CD4-positive, alpha-beta T cell (primary cell): ENCODE measurements around the gene PHYHD1. TPM values are rescaled to one million over a fixed set of nuclear protein-coding genes. Genes with fewer than 3 reads are reported as not detected.

Experiments
- ATAC-seq: fragments of 200-7000 bp; cut with Tn5 transposase; one replicate; pipeline ENCODE4 v1.10.0; 2022; ENCODE audit warnings: mild to moderate bottlenecking; ENCODE audit not compliant: poor library complexity
- CTCF ChIA-PET: fragments of 350-600 bp; sonication (Branson Sonifier 250); formaldehyde crosslinking; loops from one replicate; lab custom pipeline; 2021; ENCODE audit warnings: antibody characterized with exemption, inconsistent platforms; lab: Charles Lee
- POLR2A ChIA-PET: fragments of 350-600 bp; sonication (Branson Sonifier 250); formaldehyde crosslinking; loops from one replicate; lab custom pipeline; 2021; ENCODE audit warnings: antibody characterized with exemption, inconsistent platforms; lab: Charles Lee
- DNase-seq, 14 experiments: peaks; one replicate each; pipeline ENCODE4 v3.0.0-alpha.2; 2013 to 2020; ENCODE audit warnings: mixed read lengths in 2 of 14
- H3K27ac ChIP-seq, 2 donors: one replicate each; pipeline versions ENCODE4 v1.5.1 to v1.7.0; 2013; ENCODE audit warnings: low read length in 2 of 2, low read depth in 1 of 2, mild to moderate bottlenecking in 1 of 2
- H3K27me3 ChIP-seq, 2 experiments: 1 replicate in 1 of 2; 2 replicates in 1 of 2; pipeline versions ENCODE4 v1.6.1 to v1.7.0; 2013; ENCODE audit warnings: low read length in 2 of 2, control low read depth in 1 of 2, mild to moderate bottlenecking in 1 of 2, moderate library complexity in 1 of 2; ENCODE audit not compliant: insufficient read depth in 2 of 2, control insufficient read depth in 1 of 2
- H3K36me3 ChIP-seq: one replicate; pipeline ENCODE4 v1.6.1; 2013; ENCODE audit warnings: low read length, control low read depth; ENCODE audit not compliant: insufficient read depth
- H3K4me1 ChIP-seq: one replicate; pipeline ENCODE4 v1.6.1; 2013; ENCODE audit warnings: low read length, control low read depth; ENCODE audit not compliant: insufficient read depth
- H3K4me3 ChIP-seq: one replicate; pipeline ENCODE4 v1.5.1; 2013; ENCODE audit warnings: mild to moderate bottlenecking, low read length, moderate library complexity
- H3K9me3 ChIP-seq, 2 experiments: 1 replicate in 1 of 2; 2 replicates in 1 of 2; pipeline versions ENCODE4 v1.6.1 to v1.7.0; 2013; ENCODE audit warnings: low read length in 2 of 2, mild to moderate bottlenecking in 2 of 2, control low read depth in 1 of 2, moderate library complexity in 1 of 2; ENCODE audit not compliant: control insufficient read depth in 1 of 2, insufficient read depth in 1 of 2
- H3K27ac Mint-ChIP-seq: one replicate; pipeline ENCODE4 v1.8.0; 2020; ENCODE audit warnings: mixed read lengths
- H3K27me3 Mint-ChIP-seq: one replicate; pipeline ENCODE4 v1.8.0; 2021; ENCODE audit warnings: mixed read lengths
- H3K36me3 Mint-ChIP-seq: one replicate; pipeline ENCODE4 v1.8.0; 2021; ENCODE audit warnings: low read depth, mixed read lengths
- H3K4me1 Mint-ChIP-seq: one replicate; pipeline ENCODE4 v1.8.0; 2021; ENCODE audit warnings: low read depth, mixed read lengths
- H3K4me3 Mint-ChIP-seq: one replicate; pipeline ENCODE4 v1.8.0; 2020; ENCODE audit warnings: mild to moderate bottlenecking, mixed read lengths
- H3K9me3 Mint-ChIP-seq: one replicate; pipeline ENCODE4 v1.8.0; 2020; ENCODE audit warnings: mixed read lengths
- CTCF ChIP-seq: fragments of 200-600 bp; IDR thresholded peaks from one replicate; pipeline ENCODE4 v1.8.0; 2022; ENCODE audit warnings: antibody characterized with exemption, mild to moderate bottlenecking
- intact Hi-C, 2 experiments: fragments of 100-400 bp; cut with DNase I in 1 of 2; cut with micrococcal nuclease in 1 of 2; formaldehyde crosslinking; loops; one replicate each; pipeline versions ENCODE4 v1.15.1 to v1.9.0; 2023 to 2025; cut with DNase I, micrococcal nuclease
- total RNA-seq, 174 experiments: library from RNA in 2 of 174; stranded (reverse) in 2 of 174; gene quantifications; one replicate each; pipeline ENCODE4 v1.2.3 and lab custom pipeline; 2021 to 2026

Gene PHYHD1
- total RNA-seq, 2 experiments from 2014 or later, result 1.6 to 2.6 TPM

- H3K36me3 ChIP-seq, result peaks cover 14% of the 10 kb centered on the region
- peaks cover 87% of the 10 kb centered on the region for H3K4me1 ChIP-seq
- DNase-seq, result no peak
- Mint-ChIP-seq H3K27ac (peak overlapping the region; percentile 95), H3K4me3 (no peak overlapping the region), H3K9me3 (no peaks in the 10 kb centered on the region), H3K4me1 (peaks cover 74% of the 10 kb centered on the region), H3K27me3 (no peaks in the 10 kb centered on the region), H3K36me3 (peaks cover 34% of the 10 kb centered on the region)
- peak overlapping the region; percentile 95 to 96 for H3K27ac ChIP-seq
- ChIA-PET CTCF (no interaction called here), POLR2A (interaction anchor here (0.9 to 4.3 kb wide), 7 partner anchors 7 to 396 kb away, joined by 3 to 35 read pairs (median 5); partner anchors contain the start of genes KYAT1 and LRRC8A)
- no peak for TF ChIP-seq CTCF
- intact Hi-C loops, result no loop called here
- H3K27me3 ChIP-seq, result no peaks in the 10 kb centered on the region
- no peaks in the 10 kb centered on the region for H3K9me3 ChIP-seq
- no peak for ATAC-seq
- H3K4me3 ChIP-seq, result no peak overlapping the region
Observed at GRCh38 chr9:128901379-128901778, 19.4 kb upstream of the PHYHD1 start.

- CTCF ChIA-PET, result no interaction called here
- peak overlapping the region; percentile 95 to 96 for H3K27ac ChIP-seq
- Mint-ChIP-seq H3K4me1 (peaks cover 74% of the 10 kb centered on the region), H3K27me3 (no peaks in the 10 kb centered on the region), H3K9me3 (no peaks in the 10 kb centered on the region), H3K27ac (peak overlapping the region; percentile 95), H3K4me3 (peak overlapping the region; percentile 81), H3K36me3 (peaks cover 34% of the 10 kb centered on the region)
- H3K4me3 ChIP-seq, result no peak overlapping the region
- H3K27me3 ChIP-seq, result no peaks in the 10 kb centered on the region
- DNase-seq, result peak in 1 of 14 experiments; percentile 28
- H3K4me1 ChIP-seq, result peaks cover 87% of the 10 kb centered on the region
- no peaks in the 10 kb centered on the region for H3K9me3 ChIP-seq
- intact Hi-C loops, result loop anchor here (1.0 to 2.0 kb wide), 3 partner anchors 20 to 84 kb away; partner anchors contain the start of genes LRRC8A (in 2 of the 2) and ENDOG (in 1 of the 2)
- ATAC-seq, result peak; percentile 3
- POLR2A ChIA-PET, result interaction anchor here (0.7 to 4.3 kb wide), 12 partner anchors 8 to 397 kb away, joined by 3 to 35 read pairs (median 4); partner anchors contain the start of genes ENDOG, KYAT1, LRRC8A and SET
- peaks cover 11% of the 10 kb centered on the region for H3K36me3 ChIP-seq
- no peak for TF ChIP-seq CTCF
Observed at GRCh38 chr9:128901822-128902221, 19.0 kb upstream of the PHYHD1 start.

GRCh38 chr9:128902351-128903078, 18.3 kb upstream of the PHYHD1 start:
- ATAC-seq (peak; percentile 93), DNase-seq (peak; percentile 79 to 95 (median 90))
- POLR2A ChIA-PET, result interaction anchor here (0.7 to 4.3 kb wide), 16 partner anchors 9 to 398 kb away, joined by 3 to 35 read pairs (median 3); partner anchors contain the start of genes ENDOG, KYAT1, LRRC8A and MIGA2
- Mint-ChIP-seq H3K27me3 (no peaks in the 10 kb centered on the region), H3K4me3 (peak overlapping the region; percentile 81), H3K4me1 (peaks cover 74% of the 10 kb centered on the region), H3K36me3 (peaks cover 37% of the 10 kb centered on the region), H3K9me3 (no peaks in the 10 kb centered on the region), H3K27ac (peak overlapping the region; percentile 95)
- H3K4me1 ChIP-seq, result peaks cover 82% of the 10 kb centered on the region
- H3K27me3 ChIP-seq, result no peaks in the 10 kb centered on the region
- H3K4me3 ChIP-seq, result peak overlapping the region; percentile 45
- CTCF ChIA-PET, result interaction anchor here (1.1 kb wide), 1 partner anchor 26 kb away, joined by 3 read pairs; no protein-coding TSS in a partner anchor
- H3K36me3 ChIP-seq, result peaks cover 11% of the 10 kb centered on the region
- no peaks in the 10 kb centered on the region for H3K9me3 ChIP-seq
- intact Hi-C loops, result loop anchor here (1.0 to 2.0 kb wide), 3 partner anchors 20 to 84 kb away; partner anchors contain the start of genes LRRC8A (in 2 of the 2) and ENDOG (in 1 of the 2)
- TF ChIP-seq CTCF, result no peak
- H3K27ac ChIP-seq, result peak overlapping the region; percentile 95 to 96
